OCI-LY7 (cell line): ENCODE results near the gene ZNF304.

Experiments
- EZH2phosphoT487 ChIP-seq: fragments of 200-600 bp; sonication (generic); IDR thresholded peaks from 2 replicates; pipeline ENCODE4 v1.6.1; 2018; ENCODE audit warnings: low read depth, borderline replicate concordance, mild to moderate bottlenecking, mixed run types, antibody characterized with exemption, low read length, moderate library complexity, mixed read lengths
- TF ChIP-seq, protein P1 (sequence below): fragments of 200-600 bp; sonication (generic); conservative IDR thresholded peaks from 2 replicates; pipeline ENCODE4 v1.5.1; 2014; ENCODE audit warnings: mild to moderate bottlenecking, antibody characterized with exemption, low read length, moderate library complexity, mixed read lengths

DNA sequence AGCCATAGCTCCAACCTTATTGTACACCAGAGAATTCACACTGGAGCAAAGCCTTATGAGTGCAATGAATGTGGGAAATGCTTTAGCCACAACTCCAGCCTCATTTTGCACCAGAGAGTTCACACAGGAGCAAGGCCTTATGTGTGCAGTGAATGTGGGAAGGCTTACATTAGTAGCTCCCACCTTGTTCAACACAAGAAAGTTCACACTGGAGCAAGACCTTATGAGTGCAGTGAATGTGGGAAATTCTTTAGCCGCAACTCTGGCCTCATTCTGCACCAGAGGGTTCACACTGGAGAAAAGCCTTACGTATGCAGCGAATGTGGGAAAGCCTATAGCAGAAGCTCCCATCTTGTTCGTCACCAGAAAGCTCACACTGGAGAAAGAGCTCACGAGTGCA, 6.3 kb downstream of the ZNF304 start:
- TF ChIP-seq, protein P1, sequence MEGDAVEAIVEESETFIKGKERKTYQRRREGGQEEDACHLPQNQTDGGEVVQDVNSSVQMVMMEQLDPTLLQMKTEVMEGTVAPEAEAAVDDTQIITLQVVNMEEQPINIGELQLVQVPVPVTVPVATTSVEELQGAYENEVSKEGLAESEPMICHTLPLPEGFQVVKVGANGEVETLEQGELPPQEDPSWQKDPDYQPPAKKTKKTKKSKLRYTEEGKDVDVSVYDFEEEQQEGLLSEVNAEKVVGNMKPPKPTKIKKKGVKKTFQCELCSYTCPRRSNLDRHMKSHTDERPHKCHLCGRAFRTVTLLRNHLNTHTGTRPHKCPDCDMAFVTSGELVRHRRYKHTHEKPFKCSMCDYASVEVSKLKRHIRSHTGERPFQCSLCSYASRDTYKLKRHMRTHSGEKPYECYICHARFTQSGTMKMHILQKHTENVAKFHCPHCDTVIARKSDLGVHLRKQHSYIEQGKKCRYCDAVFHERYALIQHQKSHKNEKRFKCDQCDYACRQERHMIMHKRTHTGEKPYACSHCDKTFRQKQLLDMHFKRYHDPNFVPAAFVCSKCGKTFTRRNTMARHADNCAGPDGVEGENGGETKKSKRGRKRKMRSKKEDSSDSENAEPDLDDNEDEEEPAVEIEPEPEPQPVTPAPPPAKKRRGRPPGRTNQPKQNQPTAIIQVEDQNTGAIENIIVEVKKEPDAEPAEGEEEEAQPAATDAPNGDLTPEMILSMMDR = no peak
- no peak for TF ChIP-seq EZH2phosphoT487
